ENCODE data around the gene FAM83G.

GRCh38 chr17:18921912-18922451 is 82.6 kb downstream of the FAM83G start:
- no peak for TF ChIP-seq CTCF (IDR thresholded peaks at IDR 0.05)
- TF ChIP-seq POLR2A (IDR thresholded peaks at IDR 0.05) = no peak

Measured in testis (tissue), 2 donors.